ENCODE results near the gene GYS2.

The GYS2 gene

GRCh38 chr12:21576431-21576830 is 28.2 kb downstream of the GYS2 start:
- TF ChIP-seq ZNF384 (IDR thresholded peaks at IDR 0.05) = no peak
- no peak for TF ChIP-seq NFRKB (IDR thresholded peaks at IDR 0.05)
- no peak for TF ChIP-seq SUZ12 (IDR thresholded peaks at IDR 0.05)
- TF ChIP-seq, protein P1, sequence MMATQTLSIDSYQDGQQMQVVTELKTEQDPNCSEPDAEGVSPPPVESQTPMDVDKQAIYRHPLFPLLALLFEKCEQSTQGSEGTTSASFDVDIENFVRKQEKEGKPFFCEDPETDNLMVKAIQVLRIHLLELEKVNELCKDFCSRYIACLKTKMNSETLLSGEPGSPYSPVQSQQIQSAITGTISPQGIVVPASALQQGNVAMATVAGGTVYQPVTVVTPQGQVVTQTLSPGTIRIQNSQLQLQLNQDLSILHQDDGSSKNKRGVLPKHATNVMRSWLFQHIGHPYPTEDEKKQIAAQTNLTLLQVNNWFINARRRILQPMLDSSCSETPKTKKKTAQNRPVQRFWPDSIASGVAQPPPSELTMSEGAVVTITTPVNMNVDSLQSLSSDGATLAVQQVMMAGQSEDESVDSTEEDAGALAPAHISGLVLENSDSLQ (IDR thresholded peaks at IDR 0.05) = no peak
- no peak for TF ChIP-seq CTBP1 (IDR thresholded peaks at IDR 0.05; ENCODE audit: borderline replicate concordance)
- TF ChIP-seq FOXM1 (IDR thresholded peaks at IDR 0.05; ENCODE audit: borderline replicate concordance) = no peak
- no peak for TF ChIP-seq FOXK2 (IDR thresholded peaks at IDR 0.05)
- TF ChIP-seq BHLHE40 (IDR thresholded peaks at IDR 0.05; ENCODE audit: borderline replicate concordance) = no peak
- TF ChIP-seq SP1 (IDR thresholded peaks at IDR 0.05) = no peak
- no peak for TF ChIP-seq ELF4 (IDR thresholded peaks at IDR 0.05)
- TF ChIP-seq TARDBP (IDR thresholded peaks at IDR 0.05) = no peak
- TF ChIP-seq ARNT (IDR thresholded peaks at IDR 0.05) = no peak
- TF ChIP-seq LEF1 (IDR thresholded peaks at IDR 0.05; ENCODE audit: borderline replicate concordance) = no peak
- TF ChIP-seq FOXA1 (IDR thresholded peaks at IDR 0.05) = no peak
- no peak for TF ChIP-seq HDGF (IDR thresholded peaks at IDR 0.05; ENCODE audit: borderline replicate concordance)
- TF ChIP-seq L3MBTL2 (conservative IDR thresholded peaks at IDR 0.05) = no peak
- POLR2A ChIA-PET = no interaction called here
- CTCF ChIA-PET = no interaction called here
- DNase-seq (ENCODE audit: extremely low spot score) = no peak

DNA sequence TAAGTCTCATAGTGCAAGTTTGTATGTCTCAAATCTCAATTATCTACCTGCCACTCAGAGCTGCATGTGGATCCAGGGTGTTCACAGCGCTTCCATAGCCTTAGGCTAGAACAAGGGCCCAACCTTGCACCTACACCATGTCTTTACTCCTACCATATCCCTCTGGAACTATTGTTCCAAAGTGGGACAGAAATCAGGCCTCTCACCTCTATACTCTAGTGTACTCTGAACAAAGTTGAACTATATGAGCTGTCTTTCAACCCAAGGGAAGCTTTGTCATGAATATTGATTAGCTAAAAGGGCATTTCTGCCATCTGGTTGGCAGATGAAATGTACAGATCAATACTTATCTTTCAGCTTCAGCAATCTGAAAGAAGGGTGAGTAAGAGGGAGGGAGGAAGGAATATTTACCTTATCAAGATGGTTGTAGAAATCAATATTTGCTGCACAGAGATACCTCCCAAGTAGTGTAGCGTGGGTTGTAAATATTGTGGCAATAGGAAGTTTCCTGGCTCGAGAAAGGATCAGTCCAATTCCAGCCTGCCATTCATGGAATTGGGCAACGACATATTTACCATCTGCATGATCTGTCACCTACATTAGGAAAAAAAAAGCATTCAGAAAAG is 30.8 kb downstream of the GYS2 start:
- no peak for DNase-seq (ENCODE audit: extremely low spot score)
- CTCF ChIA-PET = no interaction called here
- POLR2A ChIA-PET = no interaction called here
- TF ChIP-seq FOXA1 (IDR thresholded peaks at IDR 0.05) = no peak
- TF ChIP-seq HDGF (IDR thresholded peaks at IDR 0.05; ENCODE audit: borderline replicate concordance) = no peak
- TF ChIP-seq NFRKB (IDR thresholded peaks at IDR 0.05) = no peak
- TF ChIP-seq BHLHE40 (IDR thresholded peaks at IDR 0.05; ENCODE audit: borderline replicate concordance) = no peak
- TF ChIP-seq SUZ12 (IDR thresholded peaks at IDR 0.05) = no peak
- no peak for TF ChIP-seq SP1 (IDR thresholded peaks at IDR 0.05)
- no peak for TF ChIP-seq ELF4 (IDR thresholded peaks at IDR 0.05)
- no peak for TF ChIP-seq CTBP1 (IDR thresholded peaks at IDR 0.05; ENCODE audit: borderline replicate concordance)
- TF ChIP-seq, protein P1 (IDR thresholded peaks at IDR 0.05) = no peak
- no peak for TF ChIP-seq LEF1 (IDR thresholded peaks at IDR 0.05; ENCODE audit: borderline replicate concordance)
- no peak for TF ChIP-seq ZNF384 (IDR thresholded peaks at IDR 0.05)
- no peak for TF ChIP-seq TARDBP (IDR thresholded peaks at IDR 0.05)
- no peak for TF ChIP-seq FOXM1 (IDR thresholded peaks at IDR 0.05; ENCODE audit: borderline replicate concordance)
- no peak for TF ChIP-seq FOXK2 (IDR thresholded peaks at IDR 0.05)
- no peak for TF ChIP-seq L3MBTL2 (conservative IDR thresholded peaks at IDR 0.05)
- TF ChIP-seq ARNT (IDR thresholded peaks at IDR 0.05) = no peak

- ChIA-PET CTCF (no interaction called here), POLR2A (no interaction called here)
- TF ChIP-seq ARNT (IDR thresholded peaks at IDR 0.05) = no peak
- no peak for TF ChIP-seq FOXM1 (IDR thresholded peaks at IDR 0.05; ENCODE audit: borderline replicate concordance)
- TF ChIP-seq TARDBP (IDR thresholded peaks at IDR 0.05) = no peak
- TF ChIP-seq SUZ12 (IDR thresholded peaks at IDR 0.05) = no peak
- TF ChIP-seq, protein P1 (IDR thresholded peaks at IDR 0.05) = no peak
- no peak for TF ChIP-seq CTBP1 (IDR thresholded peaks at IDR 0.05; ENCODE audit: borderline replicate concordance)
- no peak for TF ChIP-seq ELF4 (IDR thresholded peaks at IDR 0.05)
- no peak for TF ChIP-seq HDGF (IDR thresholded peaks at IDR 0.05; ENCODE audit: borderline replicate concordance)
- no peak for TF ChIP-seq LEF1 (IDR thresholded peaks at IDR 0.05; ENCODE audit: borderline replicate concordance)
- no peak for TF ChIP-seq BHLHE40 (IDR thresholded peaks at IDR 0.05; ENCODE audit: borderline replicate concordance)
- no peak for TF ChIP-seq NFRKB (IDR thresholded peaks at IDR 0.05)
- TF ChIP-seq ZNF384 (IDR thresholded peaks at IDR 0.05) = no peak
- DNase-seq (ENCODE audit: extremely low spot score) = no peak
Observed at GRCh38 chr12:21571046-21571445, 33.6 kb downstream of the GYS2 start.

DNA sequence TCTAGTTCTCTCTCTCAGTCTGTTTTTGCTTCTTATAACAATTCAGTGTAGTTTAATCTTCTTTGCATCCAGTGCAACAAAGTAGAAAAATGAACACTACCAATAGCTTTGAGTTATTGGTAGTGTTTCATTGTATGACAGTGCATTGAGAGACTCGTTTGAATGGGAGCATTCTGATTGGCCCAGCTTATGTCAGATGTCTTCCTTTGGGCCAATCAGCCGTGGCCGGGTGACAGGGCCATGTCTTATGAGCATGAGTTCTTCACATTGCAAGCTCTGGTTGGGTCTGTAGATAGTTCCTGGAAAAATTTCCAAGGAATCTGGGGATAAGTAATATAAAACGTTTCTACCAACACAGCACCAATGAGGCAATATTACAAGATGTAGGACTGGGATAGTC is 36.5 kb downstream of the GYS2 start:
- no peak for TF ChIP-seq CTBP1 (IDR thresholded peaks at IDR 0.05; ENCODE audit: borderline replicate concordance)
- TF ChIP-seq HDGF (IDR thresholded peaks at IDR 0.05; ENCODE audit: borderline replicate concordance) = no peak
- no peak for TF ChIP-seq L3MBTL2 (conservative IDR thresholded peaks at IDR 0.05)
- no peak for TF ChIP-seq FOXM1 (IDR thresholded peaks at IDR 0.05; ENCODE audit: borderline replicate concordance)
- TF ChIP-seq SP1 (IDR thresholded peaks at IDR 0.05) = no peak
- no peak for TF ChIP-seq NFRKB (IDR thresholded peaks at IDR 0.05)
- TF ChIP-seq, protein P1 (IDR thresholded peaks at IDR 0.05) = no peak
- TF ChIP-seq ZNF384 (IDR thresholded peaks at IDR 0.05) = no peak
- TF ChIP-seq FOXK2 (IDR thresholded peaks at IDR 0.05) = no peak
- TF ChIP-seq ARNT (IDR thresholded peaks at IDR 0.05) = no peak
- TF ChIP-seq SUZ12 (IDR thresholded peaks at IDR 0.05) = no peak
- no peak for TF ChIP-seq ELF4 (IDR thresholded peaks at IDR 0.05)
- no peak for TF ChIP-seq LEF1 (IDR thresholded peaks at IDR 0.05; ENCODE audit: borderline replicate concordance)
- TF ChIP-seq FOXA1 (IDR thresholded peaks at IDR 0.05) = no peak
- TF ChIP-seq BHLHE40 (IDR thresholded peaks at IDR 0.05; ENCODE audit: borderline replicate concordance) = no peak
- TF ChIP-seq TARDBP (IDR thresholded peaks at IDR 0.05) = no peak
- POLR2A ChIA-PET = no interaction called here
- no peak for DNase-seq (ENCODE audit: extremely low spot score)
- CTCF ChIA-PET = no interaction called here

GRCh38 chr12:21566907-21567394 is 37.7 kb downstream of the GYS2 start:
- ChIA-PET POLR2A (no interaction called here), CTCF (no interaction called here)

More at GRCh38 chr12:21566907-21567394, 37.7 kb downstream of the GYS2 start:
- DNase-seq (ENCODE audit: extremely low spot score) = no peak
- no peak for TF ChIP-seq SUZ12 (IDR thresholded peaks at IDR 0.05)
- no peak for TF ChIP-seq L3MBTL2 (conservative IDR thresholded peaks at IDR 0.05)
- no peak for TF ChIP-seq FOXM1 (IDR thresholded peaks at IDR 0.05; ENCODE audit: borderline replicate concordance)
- TF ChIP-seq HDGF (IDR thresholded peaks at IDR 0.05; ENCODE audit: borderline replicate concordance) = no peak
- TF ChIP-seq SP1 (IDR thresholded peaks at IDR 0.05) = no peak
- no peak for TF ChIP-seq ZNF384 (IDR thresholded peaks at IDR 0.05)

Data from HEK293T (cell line).